22Rv1 (cell line): Measurements from ENCODE around the gene INSIG2.

Source experiments
- H3K27ac ChIP-seq: fragments of 450-650 bp; 2 replicates; pipeline ENCODE4 v1.5.1; 2017
- CTCF ChIP-seq: fragments of 450-650 bp; IDR thresholded peaks from 2 replicates; pipeline ENCODE4 v1.5.1; 2017; ENCODE audit warnings: mild to moderate bottlenecking
- ZFX ChIP-seq: fragments of 450-650 bp; IDR thresholded peaks from 2 replicates; pipeline ENCODE4 v1.6.1; 2017; ENCODE audit warnings: antibody characterized with exemption, borderline replicate concordance

The INSIG2 gene

GRCh38 chr2:118110991-118111390, 22.7 kb downstream of the INSIG2 start:
- H3K27ac ChIP-seq, result no peak overlapping the region
- no peak for TF ChIP-seq CTCF
- TF ChIP-seq ZFX, result no peak

GRCh38 chr2:118112771-118113334, 24.6 kb downstream of the INSIG2 start:
- H3K27ac ChIP-seq, result no peak overlapping the region
- TF ChIP-seq ZFX (no peak), CTCF (no peak)

- no peak overlapping the region for H3K27ac ChIP-seq
- TF ChIP-seq ZFX, result no peak
- no peak for TF ChIP-seq CTCF
Observed at GRCh38 chr2:118114863-118115262, 26.6 kb downstream of the INSIG2 start.

GRCh38 chr2:118115761-118116160, 27.5 kb downstream of the INSIG2 start:
- TF ChIP-seq ZFX, result no peak
- no peak overlapping the region for H3K27ac ChIP-seq

- no peak overlapping the region for H3K27ac ChIP-seq
- TF ChIP-seq CTCF, result no peak
- TF ChIP-seq ZFX, result no peak
Observed at GRCh38 chr2:118118479-118118878, 30.2 kb downstream of the INSIG2 start.

GRCh38 chr2:118119158-118119727, 31.0 kb downstream of the INSIG2 start:
- no peak for TF ChIP-seq ZFX
- TF ChIP-seq CTCF, result no peak
- H3K27ac ChIP-seq, result no peak overlapping the region

- no peak for TF ChIP-seq ZFX
- TF ChIP-seq CTCF, result no peak
- no peak overlapping the region for H3K27ac ChIP-seq
Observed at GRCh38 chr2:118119761-118120400, 31.6 kb downstream of the INSIG2 start.
